Astrocyte of the cerebellum (primary cell): ENCODE measurements around the gene KAT2B.

Source experiments
- DNase-seq: peaks from one replicate; pipeline ENCODE4 v3.0.0-alpha.2; 2011; ENCODE audit warnings: low read depth
- H3K4me3 ChIP-seq: 2 replicates; pipeline ENCODE4 v1.5.1; 2011; ENCODE audit warnings: mild to moderate bottlenecking, low read depth, low read length, moderate library complexity
- in situ Hi-C: cut with HindIII; loops from 2 replicates; pipeline ENCODE4 v1.10.0; 2017; ENCODE audit warnings: low sequenced_read_pairs
- TF ChIP-seq, protein P1 (sequence below): IDR thresholded peaks from 2 replicates; pipeline ENCODE4 v1.5.1; 2012; ENCODE audit warnings: low read length, low read depth, moderate library complexity, mild to moderate bottlenecking; ENCODE audit errors: missing control alignments

KAT2B gene

DNA sequence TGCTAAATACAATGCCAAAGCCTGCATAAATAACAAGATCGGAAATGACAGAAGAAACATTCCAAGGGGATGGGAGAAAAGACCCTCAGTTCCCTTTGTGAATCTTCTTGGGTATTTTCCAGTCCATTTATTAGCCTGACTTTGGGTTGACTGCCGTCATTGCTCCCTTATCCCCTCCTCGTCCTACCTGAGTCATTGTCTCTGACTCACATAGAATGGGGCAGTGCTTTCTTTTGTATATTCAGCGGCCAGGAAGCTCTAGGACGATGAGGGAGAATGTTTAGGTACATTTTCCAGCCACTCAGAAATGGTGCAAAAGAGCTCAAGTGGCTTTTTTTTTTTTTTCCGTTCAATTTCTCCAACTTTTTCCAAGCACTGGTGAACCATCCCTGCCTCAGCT, 71.6 kb downstream of the KAT2B start:
- TF ChIP-seq, protein P1, sequence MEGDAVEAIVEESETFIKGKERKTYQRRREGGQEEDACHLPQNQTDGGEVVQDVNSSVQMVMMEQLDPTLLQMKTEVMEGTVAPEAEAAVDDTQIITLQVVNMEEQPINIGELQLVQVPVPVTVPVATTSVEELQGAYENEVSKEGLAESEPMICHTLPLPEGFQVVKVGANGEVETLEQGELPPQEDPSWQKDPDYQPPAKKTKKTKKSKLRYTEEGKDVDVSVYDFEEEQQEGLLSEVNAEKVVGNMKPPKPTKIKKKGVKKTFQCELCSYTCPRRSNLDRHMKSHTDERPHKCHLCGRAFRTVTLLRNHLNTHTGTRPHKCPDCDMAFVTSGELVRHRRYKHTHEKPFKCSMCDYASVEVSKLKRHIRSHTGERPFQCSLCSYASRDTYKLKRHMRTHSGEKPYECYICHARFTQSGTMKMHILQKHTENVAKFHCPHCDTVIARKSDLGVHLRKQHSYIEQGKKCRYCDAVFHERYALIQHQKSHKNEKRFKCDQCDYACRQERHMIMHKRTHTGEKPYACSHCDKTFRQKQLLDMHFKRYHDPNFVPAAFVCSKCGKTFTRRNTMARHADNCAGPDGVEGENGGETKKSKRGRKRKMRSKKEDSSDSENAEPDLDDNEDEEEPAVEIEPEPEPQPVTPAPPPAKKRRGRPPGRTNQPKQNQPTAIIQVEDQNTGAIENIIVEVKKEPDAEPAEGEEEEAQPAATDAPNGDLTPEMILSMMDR, result no peak
- DNase-seq, result no peak
- in situ Hi-C loops, result no loop called here
- H3K4me3 ChIP-seq, result no peak overlapping the region

DNA sequence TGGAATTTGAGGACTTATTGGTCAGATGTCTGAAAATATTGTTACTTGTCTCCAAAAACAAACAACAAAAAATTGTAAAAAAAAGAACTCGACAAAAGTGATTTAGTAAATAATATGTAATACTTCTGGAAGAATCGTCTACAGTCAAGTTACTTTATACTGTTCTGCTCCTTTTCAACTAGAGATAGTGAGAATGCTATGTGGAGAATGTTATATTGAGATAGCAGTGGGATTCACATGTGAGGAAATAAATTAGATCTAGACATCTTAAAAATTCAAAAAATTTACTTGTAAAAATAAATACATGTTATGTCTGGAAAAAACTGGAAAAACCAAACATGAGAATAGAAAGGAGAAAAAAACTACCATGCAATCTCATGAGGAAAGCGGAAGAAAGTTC, 80.8 kb downstream of the KAT2B start:
- DNase-seq, result no peak
- in situ Hi-C loops, result no loop called here

DNA sequence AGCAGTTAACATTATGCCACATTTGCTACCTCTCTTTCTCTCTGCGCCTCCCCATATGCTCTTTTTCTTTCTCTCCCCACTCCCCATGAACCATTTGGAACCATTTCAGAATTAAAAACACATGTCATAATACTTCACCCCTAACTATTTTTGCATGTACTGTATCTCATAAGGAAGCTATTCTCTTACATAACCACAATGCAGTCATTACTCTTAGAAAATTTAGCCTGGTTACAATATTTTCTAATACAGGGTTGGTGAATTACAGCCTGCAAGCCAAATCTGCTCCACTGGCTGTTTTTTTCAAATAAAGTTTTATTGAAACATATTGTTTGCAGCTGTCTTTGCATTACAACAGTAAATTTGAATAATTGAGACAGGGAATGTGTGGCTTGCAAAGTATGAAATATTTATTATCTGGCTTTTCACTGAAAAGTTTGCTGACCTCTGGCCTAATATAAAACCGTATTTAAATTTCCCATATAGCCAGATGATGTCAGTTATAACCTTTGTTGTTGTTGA, 82.9 kb downstream of the KAT2B start:
- no peak overlapping the region for H3K4me3 ChIP-seq
- DNase-seq, result no peak
- in situ Hi-C loops, result no loop called here
- TF ChIP-seq, protein P1, result no peak

More for the DNA sequence above, 80.8 kb downstream of the KAT2B start:
- no peak overlapping the region for H3K4me3 ChIP-seq
- TF ChIP-seq, protein P1, result no peak

DNA sequence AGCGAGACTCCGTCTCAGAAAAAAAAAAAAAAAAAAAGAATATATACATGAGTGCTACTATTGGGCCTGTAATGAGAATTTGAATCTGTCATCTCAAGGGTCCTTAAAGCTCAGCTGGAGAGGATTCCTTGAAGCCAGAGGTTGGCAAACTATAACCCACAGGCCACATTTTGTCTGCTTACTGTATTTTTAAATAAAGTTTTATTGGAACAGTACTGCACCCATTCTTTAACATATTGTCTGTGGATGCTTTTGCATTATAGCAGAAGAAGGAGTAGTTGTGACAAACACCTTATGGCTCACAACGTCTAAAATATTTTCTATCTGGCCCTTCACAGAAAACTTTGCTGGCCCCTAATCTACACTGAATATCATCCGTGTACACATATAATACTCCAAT, 85.0 kb downstream of the KAT2B start:
- TF ChIP-seq, protein P1, result no peak
- DNase-seq, result no peak
- H3K4me3 ChIP-seq, result no peak overlapping the region
- in situ Hi-C loops, result no loop called here

DNA sequence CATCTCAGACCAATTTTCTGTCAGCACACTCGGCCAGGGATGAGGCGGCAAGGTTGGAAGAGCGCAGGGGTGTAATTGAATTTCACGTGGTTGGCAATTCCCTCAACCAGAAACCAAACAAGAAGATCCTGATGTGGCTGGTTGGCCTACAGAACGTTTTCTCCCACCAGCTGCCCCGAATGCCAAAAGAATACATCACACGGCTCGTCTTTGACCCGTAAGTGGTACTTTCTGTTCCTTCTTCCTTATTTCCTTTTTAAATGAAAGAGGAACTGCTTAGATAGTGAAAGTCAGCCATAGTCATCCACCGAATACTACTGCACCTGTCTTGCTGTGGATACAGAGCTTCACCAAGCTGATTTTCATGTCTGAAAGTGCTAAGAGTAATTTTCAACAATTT, 85.7 kb downstream of the KAT2B start:
- TF ChIP-seq, protein P1, result no peak
- DNase-seq, result no peak
- in situ Hi-C loops, result no loop called here
- no peak overlapping the region for H3K4me3 ChIP-seq

DNA sequence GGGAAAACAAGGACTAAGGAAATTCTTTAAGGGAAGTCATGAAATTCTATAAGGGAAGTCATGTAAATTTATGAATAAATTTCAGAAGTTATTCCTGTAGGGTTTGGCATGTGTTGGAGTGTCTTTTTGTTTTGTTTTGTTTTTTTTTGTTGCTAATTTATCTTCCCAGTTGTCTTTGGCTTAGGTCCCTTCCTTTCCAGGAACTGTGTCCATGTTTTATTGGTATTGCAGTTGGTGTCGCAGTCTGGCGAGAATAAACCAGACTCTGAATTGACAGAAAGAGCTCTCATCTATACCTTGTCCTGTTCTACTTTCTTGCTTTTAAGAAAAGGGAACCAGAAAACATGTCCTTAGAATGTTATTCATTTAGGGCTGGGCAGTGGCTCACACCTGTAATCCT, 88.1 kb downstream of the KAT2B start:
- in situ Hi-C loops, result no loop called here
- TF ChIP-seq, protein P1, result no peak
- DNase-seq, result no peak
- H3K4me3 ChIP-seq, result no peak overlapping the region

DNA sequence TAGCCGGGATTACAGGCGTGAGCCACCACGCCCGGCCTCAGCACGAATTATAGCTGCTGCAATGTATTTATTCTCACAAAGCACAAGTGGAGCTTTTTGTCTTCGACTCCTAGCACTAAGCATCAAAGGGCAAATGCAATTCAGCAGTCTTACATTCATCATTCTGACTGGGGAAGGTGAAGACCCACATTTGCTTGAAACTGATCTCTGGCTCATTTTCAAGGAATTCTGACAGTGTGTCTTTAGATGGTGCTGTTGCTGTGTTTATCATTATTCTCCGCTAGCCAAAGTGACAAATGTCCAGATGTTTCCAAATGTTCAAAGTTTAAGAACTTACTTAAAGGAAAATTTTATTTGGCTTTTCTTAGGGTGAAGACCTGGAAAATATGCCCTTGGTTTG, 89.9 kb downstream of the KAT2B start:
- TF ChIP-seq, protein P1, result no peak
- in situ Hi-C loops, result no loop called here
- DNase-seq, result no peak
- H3K4me3 ChIP-seq, result no peak overlapping the region
